ENCODE data around the gene PXT1.
"Not testable (repeated sequence)": the region's sequence is repeated elsewhere in the genome, so short reads cannot be mapped to it uniquely, and the experiment has no call there.

PXT1 gene

GRCh38 chr6:36368421-36368820 lies 74.2 kb downstream of the PXT1 start:
- DNase-seq: no peak

- no peak for DNase-seq
These were observed 74.9 kb downstream of the PXT1 start for GRCh38 chr6:36367743-36368142.

- no peak for DNase-seq
These were observed 77.8 kb downstream of the PXT1 start for GRCh38 chr6:36364669-36365479.

GRCh38 chr6:36364061-36364635 lies 78.5 kb downstream of the PXT1 start:
- not testable (repeated sequence) for DNase-seq

GRCh38 chr6:36363371-36363752 lies 79.3 kb downstream of the PXT1 start:
- DNase-seq: not testable (repeated sequence)

- DNase-seq: no peak
These were observed 79.9 kb downstream of the PXT1 start for GRCh38 chr6:36362551-36363370.

GRCh38 chr6:36361071-36361470 lies 81.6 kb downstream of the PXT1 start:
- DNase-seq: no peak

GRCh38 chr6:36360241-36361054 lies 82.2 kb downstream of the PXT1 start:
- DNase-seq: peak; percentile 84

- no peak for DNase-seq
These were observed 84.3 kb downstream of the PXT1 start for GRCh38 chr6:36358226-36358915.

- DNase-seq: no peak
These were observed 84.8 kb downstream of the PXT1 start for GRCh38 chr6:36357872-36358225.

GRCh38 chr6:36355819-36356218 lies 86.8 kb downstream of the PXT1 start:
- no peak for DNase-seq

- DNase-seq: no peak
These were observed 89.2 kb downstream of the PXT1 start for GRCh38 chr6:36353411-36353915.

- DNase-seq: no peak
These were observed 90.0 kb downstream of the PXT1 start for GRCh38 chr6:36352477-36353157.

GRCh38 chr6:36350681-36351571 lies 91.7 kb downstream of the PXT1 start:
- no peak for DNase-seq

- DNase-seq: no peak
These were observed 92.6 kb downstream of the PXT1 start for GRCh38 chr6:36350082-36350481.

- no peak for DNase-seq
These were observed 93.4 kb downstream of the PXT1 start for GRCh38 chr6:36349240-36349639.

- DNase-seq: no peak
These were observed 95.0 kb downstream of the PXT1 start for GRCh38 chr6:36347621-36348020.

- no peak for DNase-seq
These were observed 96.0 kb downstream of the PXT1 start for GRCh38 chr6:36346486-36347273.

- DNase-seq: no peak
These were observed 96.8 kb downstream of the PXT1 start for GRCh38 chr6:36345681-36346466.
